HEK293 (cell line): Measurements from ENCODE around the gene TCEAL1.
A peak's percentile ranks its signal among the peaks of the same experiment; 100 is the strongest.
"Not testable (repeated sequence)": the region's sequence is repeated elsewhere in the genome, so short reads cannot be mapped to it uniquely, and the experiment has no call there.

Experiments
- MYNN ChIP-seq: fragments of 450-650 bp; formaldehyde crosslinking; IDR thresholded peaks from 2 replicates; pipeline ENCODE4 v1.5.1; 2016; ENCODE audit warnings: missing biosample characterization, missing genetic modification characterization, borderline replicate concordance
- ZNF274 ChIP-seq, 2 experiments: fragments of 200-500 bp in 1 of 2; fragments of 450-650 bp in 1 of 2; sonication (Bioruptor generic) in 1 of 2; formaldehyde crosslinking in 1 of 2; IDR thresholded peaks; 2 replicates each; pipeline versions ENCODE4 v1.5.1 to v1.6.1; 2014 to 2016; ENCODE audit warnings: borderline replicate concordance in 1 of 2, inconsistent platforms in 1 of 2, low read length in 1 of 2, missing biosample characterization in 1 of 2, missing genetic modification characterization in 1 of 2
- ZNF510 ChIP-seq: fragments of 450-650 bp; formaldehyde crosslinking; IDR thresholded peaks from 2 replicates; pipeline ENCODE4 v1.5.1; 2018; ENCODE audit warnings: mild to moderate bottlenecking, missing genetic modification characterization, missing biosample characterization; ENCODE audit not compliant: insufficient replicate concordance
- ZNF548 ChIP-seq: fragments of 450-650 bp; formaldehyde crosslinking; IDR thresholded peaks from 2 replicates; pipeline ENCODE4 v1.5.1; 2016; ENCODE audit warnings: missing biosample characterization, missing genetic modification characterization
- ZNF585B ChIP-seq: fragments of 450-650 bp; formaldehyde crosslinking; IDR thresholded peaks from 2 replicates; pipeline ENCODE4 v1.5.1; 2016; ENCODE audit warnings: missing biosample characterization, missing genetic modification characterization
- ZNF707 ChIP-seq: fragments of 450-650 bp; formaldehyde crosslinking; IDR thresholded peaks from 2 replicates; pipeline ENCODE4 v1.5.1; 2016; ENCODE audit warnings: missing biosample characterization, missing genetic modification characterization
- ZSCAN16 ChIP-seq: fragments of 450-650 bp; formaldehyde crosslinking; IDR thresholded peaks from 2 replicates; pipeline ENCODE4 v1.5.1; 2016; ENCODE audit warnings: missing biosample characterization, missing genetic modification characterization
- ZSCAN23 ChIP-seq: fragments of 450-650 bp; formaldehyde crosslinking; IDR thresholded peaks from 2 replicates; pipeline ENCODE4 v1.5.1; 2016; ENCODE audit warnings: missing biosample characterization, missing genetic modification characterization
- TF ChIP-seq, protein P1 (sequence below): fragments of 450-650 bp; formaldehyde crosslinking; IDR thresholded peaks from 2 replicates; pipeline ENCODE4 v1.5.1; 2016; ENCODE audit warnings: missing biosample characterization, missing genetic modification characterization
- TF ChIP-seq, protein P2 (sequence below): fragments of 450-650 bp; formaldehyde crosslinking; IDR thresholded peaks from 2 replicates; pipeline ENCODE4 v1.5.1; 2017; ENCODE audit warnings: missing biosample characterization, missing genetic modification characterization
- TF ChIP-seq, protein P3 (sequence below): fragments of 450-650 bp; formaldehyde crosslinking; IDR thresholded peaks from 2 replicates; pipeline ENCODE4 v1.5.1; 2016; ENCODE audit warnings: missing biosample characterization, missing genetic modification characterization, low read depth

DNA sequence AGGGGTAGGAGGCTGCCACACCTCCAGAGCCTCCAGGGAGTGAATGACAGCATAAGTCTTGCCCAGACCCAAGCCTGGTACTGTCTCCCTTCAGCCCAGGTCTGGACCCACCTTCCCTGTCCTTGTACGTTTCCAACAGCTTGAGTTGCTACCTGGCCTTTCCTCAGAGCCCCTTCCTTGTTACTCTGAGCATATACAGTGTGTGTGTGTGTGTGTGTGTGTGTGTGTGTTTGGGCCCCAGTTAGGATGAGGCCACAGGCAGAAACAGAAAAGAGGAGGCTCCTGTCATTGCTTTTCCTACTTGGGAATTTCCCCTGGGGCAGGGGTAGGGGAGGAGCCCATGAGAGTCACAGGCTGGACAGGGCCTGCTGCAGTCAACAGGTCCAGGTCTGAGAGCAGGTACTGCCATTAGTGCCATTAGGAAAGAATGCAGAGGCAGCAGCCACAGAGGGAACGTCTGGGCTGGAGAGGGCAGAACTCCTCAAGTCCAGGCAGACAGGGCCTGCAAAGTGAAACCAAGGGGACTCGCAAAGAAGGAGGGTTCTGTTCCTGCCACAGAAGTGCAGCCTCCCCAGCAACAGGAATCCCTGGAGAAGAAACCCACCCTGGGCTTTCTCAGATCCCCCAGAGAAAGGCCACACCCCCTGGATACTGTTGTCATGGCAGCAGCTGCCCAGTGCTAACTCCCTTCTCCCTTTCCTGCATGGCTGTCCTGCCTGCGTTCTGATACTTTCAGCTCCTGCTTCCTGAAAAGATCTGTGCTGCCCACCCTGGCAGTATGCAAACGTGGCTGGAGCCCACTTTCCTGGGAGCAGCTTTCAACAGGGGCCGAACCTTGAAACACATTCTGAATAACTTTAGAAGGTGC is 9.9 kb downstream of the TCEAL1 start:
- TF ChIP-seq, protein P1, sequence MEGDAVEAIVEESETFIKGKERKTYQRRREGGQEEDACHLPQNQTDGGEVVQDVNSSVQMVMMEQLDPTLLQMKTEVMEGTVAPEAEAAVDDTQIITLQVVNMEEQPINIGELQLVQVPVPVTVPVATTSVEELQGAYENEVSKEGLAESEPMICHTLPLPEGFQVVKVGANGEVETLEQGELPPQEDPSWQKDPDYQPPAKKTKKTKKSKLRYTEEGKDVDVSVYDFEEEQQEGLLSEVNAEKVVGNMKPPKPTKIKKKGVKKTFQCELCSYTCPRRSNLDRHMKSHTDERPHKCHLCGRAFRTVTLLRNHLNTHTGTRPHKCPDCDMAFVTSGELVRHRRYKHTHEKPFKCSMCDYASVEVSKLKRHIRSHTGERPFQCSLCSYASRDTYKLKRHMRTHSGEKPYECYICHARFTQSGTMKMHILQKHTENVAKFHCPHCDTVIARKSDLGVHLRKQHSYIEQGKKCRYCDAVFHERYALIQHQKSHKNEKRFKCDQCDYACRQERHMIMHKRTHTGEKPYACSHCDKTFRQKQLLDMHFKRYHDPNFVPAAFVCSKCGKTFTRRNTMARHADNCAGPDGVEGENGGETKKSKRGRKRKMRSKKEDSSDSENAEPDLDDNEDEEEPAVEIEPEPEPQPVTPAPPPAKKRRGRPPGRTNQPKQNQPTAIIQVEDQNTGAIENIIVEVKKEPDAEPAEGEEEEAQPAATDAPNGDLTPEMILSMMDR, result not testable (repeated sequence)
- not testable (repeated sequence) for TF ChIP-seq ZNF585B (tag by site-specific recombination); ZNF548 (tag by site-specific recombination); ZSCAN23 (tag by site-specific recombination); ZSCAN16 (tag by site-specific recombination); ZNF510 (tag by site-specific recombination); ZNF707 (tag by site-specific recombination); ZNF274 (IDR thresholded peaks at IDR 0.05; ENCODE audit: low read length); ZNF274 (tag by site-specific recombination; IDR thresholded peaks at IDR 0.05; ENCODE audit: borderline replicate concordance)
- TF ChIP-seq, protein P2, sequence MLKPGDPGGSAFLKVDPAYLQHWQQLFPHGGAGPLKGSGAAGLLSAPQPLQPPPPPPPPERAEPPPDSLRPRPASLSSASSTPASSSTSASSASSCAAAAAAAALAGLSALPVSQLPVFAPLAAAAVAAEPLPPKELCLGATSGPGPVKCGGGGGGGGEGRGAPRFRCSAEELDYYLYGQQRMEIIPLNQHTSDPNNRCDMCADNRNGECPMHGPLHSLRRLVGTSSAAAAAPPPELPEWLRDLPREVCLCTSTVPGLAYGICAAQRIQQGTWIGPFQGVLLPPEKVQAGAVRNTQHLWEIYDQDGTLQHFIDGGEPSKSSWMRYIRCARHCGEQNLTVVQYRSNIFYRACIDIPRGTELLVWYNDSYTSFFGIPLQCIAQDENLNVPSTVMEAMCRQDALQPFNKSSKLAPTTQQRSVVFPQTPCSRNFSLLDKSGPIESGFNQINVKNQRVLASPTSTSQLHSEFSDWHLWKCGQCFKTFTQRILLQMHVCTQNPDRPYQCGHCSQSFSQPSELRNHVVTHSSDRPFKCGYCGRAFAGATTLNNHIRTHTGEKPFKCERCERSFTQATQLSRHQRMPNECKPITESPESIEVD (tag by site-specific recombination), result not testable (repeated sequence)
- TF ChIP-seq, protein P3, sequence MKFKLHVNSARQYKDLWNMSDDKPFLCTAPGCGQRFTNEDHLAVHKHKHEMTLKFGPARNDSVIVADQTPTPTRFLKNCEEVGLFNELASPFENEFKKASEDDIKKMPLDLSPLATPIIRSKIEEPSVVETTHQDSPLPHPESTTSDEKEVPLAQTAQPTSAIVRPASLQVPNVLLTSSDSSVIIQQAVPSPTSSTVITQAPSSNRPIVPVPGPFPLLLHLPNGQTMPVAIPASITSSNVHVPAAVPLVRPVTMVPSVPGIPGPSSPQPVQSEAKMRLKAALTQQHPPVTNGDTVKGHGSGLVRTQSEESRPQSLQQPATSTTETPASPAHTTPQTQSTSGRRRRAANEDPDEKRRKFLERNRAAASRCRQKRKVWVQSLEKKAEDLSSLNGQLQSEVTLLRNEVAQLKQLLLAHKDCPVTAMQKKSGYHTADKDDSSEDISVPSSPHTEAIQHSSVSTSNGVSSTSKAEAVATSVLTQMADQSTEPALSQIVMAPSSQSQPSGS (tag by site-specific recombination), result not testable (repeated sequence)
- TF ChIP-seq MYNN (tag by site-specific recombination), result peak; percentile 72
